ENCODE data around the gene RBM15B. TPM values are rescaled to one million over a fixed set of nuclear protein-coding genes. Genes with fewer than 3 reads are reported as not detected.

The RBM15B gene
- total and polyA plus RNA-seq, 9 of the 15 experiments (the other 6 are each of a cell fraction or from before 2014, with no cell fraction given): 1.8 to 21.0 (median 10.5) TPM

- no peak for TF ChIP-seq NCOA4 (IDR thresholded peaks at IDR 0.05; ENCODE audit: partially characterized antibody)
- TF ChIP-seq ZNF436 (CRISPR knock-in tag; IDR thresholded peaks at IDR 0.05): no peak
- peak; percentile 97 for TF ChIP-seq ZNF263 (CRISPR knock-in tag; IDR thresholded peaks at IDR 0.05; ENCODE audit: borderline replicate concordance)
- no peak for TF ChIP-seq HDGF (IDR thresholded peaks at IDR 0.05)
- TF ChIP-seq ZBTB7A (IDR thresholded peaks at IDR 0.05; ENCODE audit: borderline replicate concordance, control insufficient read depth, low read depth, low read length): no peak
- no peak for TF ChIP-seq MYBL2 (IDR thresholded peaks at IDR 0.05; ENCODE audit: low read depth)
- TF ChIP-seq MYBL2 (CRISPR knock-in tag; IDR thresholded peaks at IDR 0.05; ENCODE audit: borderline replicate concordance): no peak
- TF ChIP-seq RBM25 (IDR thresholded peaks at IDR 0.05; ENCODE audit: low read depth, low read length, severe bottlenecking): peak; percentile 100
- no peak for TF ChIP-seq ZFP1 (CRISPR knock-in tag; IDR thresholded peaks at IDR 0.05)
- TF ChIP-seq ZNF785 (CRISPR knock-in tag; IDR thresholded peaks at IDR 0.05): no peak
- TF ChIP-seq KAT2B (IDR thresholded peaks at IDR 0.05; ENCODE audit: low read depth, low read length): no peak
- TF ChIP-seq, protein P1, sequence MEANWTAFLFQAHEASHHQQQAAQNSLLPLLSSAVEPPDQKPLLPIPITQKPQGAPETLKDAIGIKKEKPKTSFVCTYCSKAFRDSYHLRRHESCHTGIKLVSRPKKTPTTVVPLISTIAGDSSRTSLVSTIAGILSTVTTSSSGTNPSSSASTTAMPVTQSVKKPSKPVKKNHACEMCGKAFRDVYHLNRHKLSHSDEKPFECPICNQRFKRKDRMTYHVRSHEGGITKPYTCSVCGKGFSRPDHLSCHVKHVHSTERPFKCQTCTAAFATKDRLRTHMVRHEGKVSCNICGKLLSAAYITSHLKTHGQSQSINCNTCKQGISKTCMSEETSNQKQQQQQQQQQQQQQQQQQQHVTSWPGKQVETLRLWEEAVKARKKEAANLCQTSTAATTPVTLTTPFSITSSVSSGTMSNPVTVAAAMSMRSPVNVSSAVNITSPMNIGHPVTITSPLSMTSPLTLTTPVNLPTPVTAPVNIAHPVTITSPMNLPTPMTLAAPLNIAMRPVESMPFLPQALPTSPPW (CRISPR knock-in tag; IDR thresholded peaks at IDR 0.05): peak; percentile 28; the same call in 1 of the 2 replicates
- TF ChIP-seq IRF2 (CRISPR knock-in tag; IDR thresholded peaks at IDR 0.05): no peak
- TF ChIP-seq HNRNPL (IDR thresholded peaks at IDR 0.05; ENCODE audit: low read depth, low read length): no peak
- TF ChIP-seq KDM5B (IDR thresholded peaks at IDR 0.05; ENCODE audit: insufficient replicate concordance, low read depth, low read length): peak; percentile 72
- no peak for TF ChIP-seq L3MBTL2 (IDR thresholded peaks at IDR 0.05)
- TF ChIP-seq NEUROD1 (IDR thresholded peaks at IDR 0.05; ENCODE audit: borderline replicate concordance, low read depth, low read length, partially characterized antibody): peak; percentile 91
- TF ChIP-seq GTF2F1 (IDR thresholded peaks at IDR 0.05; ENCODE audit: low read depth, low read length): no peak
- 0 out of 2 replicates have a peak, but pooled peaks have one; percentile 38 for TF ChIP-seq ATF1 (CRISPR knock-in tag; IDR thresholded peaks at IDR 0.05)
- TF ChIP-seq ATF1 (tag; IDR thresholded peaks at IDR 0.05): peak; percentile 96
- TF ChIP-seq ZNF583 (CRISPR knock-in tag; IDR thresholded peaks at IDR 0.05): no peak
- TF ChIP-seq, protein P2, sequence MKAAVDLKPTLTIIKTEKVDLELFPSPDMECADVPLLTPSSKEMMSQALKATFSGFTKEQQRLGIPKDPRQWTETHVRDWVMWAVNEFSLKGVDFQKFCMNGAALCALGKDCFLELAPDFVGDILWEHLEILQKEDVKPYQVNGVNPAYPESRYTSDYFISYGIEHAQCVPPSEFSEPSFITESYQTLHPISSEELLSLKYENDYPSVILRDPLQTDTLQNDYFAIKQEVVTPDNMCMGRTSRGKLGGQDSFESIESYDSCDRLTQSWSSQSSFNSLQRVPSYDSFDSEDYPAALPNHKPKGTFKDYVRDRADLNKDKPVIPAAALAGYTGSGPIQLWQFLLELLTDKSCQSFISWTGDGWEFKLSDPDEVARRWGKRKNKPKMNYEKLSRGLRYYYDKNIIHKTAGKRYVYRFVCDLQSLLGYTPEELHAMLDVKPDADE (conservative IDR thresholded peaks at IDR 0.05; ENCODE audit: control insufficient read depth, low read depth, low read length): peak; percentile 42; the same call in 1 of the 2 replicates
- TF ChIP-seq ZNF316 (IDR thresholded peaks at IDR 0.05): peak; percentile 81
- no peak for TF ChIP-seq PTBP1 (IDR thresholded peaks at IDR 0.05; ENCODE audit: low read depth, low read length)
- no peak for TF ChIP-seq HLTF (IDR thresholded peaks at IDR 0.05)
- TF ChIP-seq EHMT2 (IDR thresholded peaks at IDR 0.05): peak; percentile 26; the same call in 1 of the 2 replicates
- TF ChIP-seq THRAP3 (IDR thresholded peaks at IDR 0.05; ENCODE audit: borderline replicate concordance): no peak
- no peak for TF ChIP-seq SOX6 (IDR thresholded peaks at IDR 0.05)
- TF ChIP-seq CTBP1 (IDR thresholded peaks at IDR 0.05; ENCODE audit: borderline replicate concordance): peak; percentile 97
- no peak for TF ChIP-seq ZNF140 (CRISPR knock-in tag; IDR thresholded peaks at IDR 0.05)
- no peak; the same call in 1 of the 2 replicates for TF ChIP-seq RB1 (IDR thresholded peaks at IDR 0.05; ENCODE audit: low read depth)
Measured at GRCh38 chr3:51384726-51385473, 6.2 kb upstream of the RBM15B start, which contains the start of gene MANF (continued).

Measured in K562 (cell line).